Stromal cell of bone marrow (primary cell): ENCODE results near the gene TRIM71.
"Not testable (repeated sequence)": the region's sequence is repeated elsewhere in the genome, so short reads cannot be mapped to it uniquely, and the experiment has no call there.

Source experiments
- DNase-seq: peaks from one replicate; pipeline ENCODE4 v3.0.0-alpha.2; 2012; ENCODE audit warnings: low read depth

The TRIM71 gene

DNA sequence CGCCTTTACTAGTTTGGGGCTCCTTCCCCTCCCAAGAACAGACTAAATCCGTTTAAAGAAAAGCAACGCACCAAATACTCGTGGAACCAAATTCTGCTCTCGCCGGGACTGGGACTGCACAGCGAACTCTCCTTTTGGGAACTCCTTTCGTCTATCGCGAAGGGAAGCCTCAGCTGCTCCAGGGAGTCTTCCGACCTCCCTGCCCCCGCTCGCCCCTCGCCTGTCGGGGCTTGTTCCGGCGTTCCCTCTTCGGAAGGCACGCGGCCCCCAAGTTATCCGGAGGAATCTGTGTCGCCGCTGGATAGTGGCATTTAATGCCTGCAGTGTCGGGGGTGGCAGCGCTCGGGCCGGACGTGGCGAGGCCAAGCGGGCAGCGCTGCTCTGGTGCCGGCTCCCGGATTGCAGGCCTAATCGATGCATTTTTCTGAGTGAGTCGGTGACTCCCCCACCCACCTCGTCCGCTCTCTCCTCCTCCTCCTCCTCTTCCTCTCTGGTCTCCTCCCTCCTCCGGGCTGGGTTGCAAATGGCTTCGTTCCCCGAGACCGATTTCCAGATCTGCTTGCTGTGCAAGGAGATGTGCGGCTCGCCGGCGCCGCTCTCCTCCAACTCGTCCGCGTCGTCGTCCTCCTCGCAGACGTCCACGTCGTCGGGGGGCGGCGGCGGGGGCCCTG is at the start of gene TRIM71:
Gene TRIM71, plus strand, starts transcription at position 440 of the 671 bp plus-strand sequence. Its CDS starts 84 bp downstream, at position 524.
- no peak for DNase-seq

DNA sequence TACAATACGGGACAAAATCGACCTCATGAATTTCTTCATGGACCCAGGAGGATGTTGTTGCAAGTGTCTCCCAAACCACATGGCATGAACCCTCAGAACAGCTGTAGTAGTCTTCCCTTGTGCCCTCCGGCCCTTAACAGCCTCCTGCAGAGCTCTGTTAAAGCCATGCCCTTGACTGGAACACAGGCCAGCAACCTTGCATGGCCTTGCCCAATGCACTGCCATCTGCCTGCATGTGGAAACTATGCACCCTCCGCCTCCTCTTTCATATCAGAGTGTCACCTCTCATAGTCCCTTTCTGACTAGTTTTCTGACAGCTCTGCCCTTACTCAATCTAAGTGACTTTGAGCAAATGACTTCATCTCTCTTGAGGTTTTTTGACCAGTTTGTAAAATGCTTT is 39.4 kb upstream of the TRIM71 start:
- DNase-seq: no peak

DNA sequence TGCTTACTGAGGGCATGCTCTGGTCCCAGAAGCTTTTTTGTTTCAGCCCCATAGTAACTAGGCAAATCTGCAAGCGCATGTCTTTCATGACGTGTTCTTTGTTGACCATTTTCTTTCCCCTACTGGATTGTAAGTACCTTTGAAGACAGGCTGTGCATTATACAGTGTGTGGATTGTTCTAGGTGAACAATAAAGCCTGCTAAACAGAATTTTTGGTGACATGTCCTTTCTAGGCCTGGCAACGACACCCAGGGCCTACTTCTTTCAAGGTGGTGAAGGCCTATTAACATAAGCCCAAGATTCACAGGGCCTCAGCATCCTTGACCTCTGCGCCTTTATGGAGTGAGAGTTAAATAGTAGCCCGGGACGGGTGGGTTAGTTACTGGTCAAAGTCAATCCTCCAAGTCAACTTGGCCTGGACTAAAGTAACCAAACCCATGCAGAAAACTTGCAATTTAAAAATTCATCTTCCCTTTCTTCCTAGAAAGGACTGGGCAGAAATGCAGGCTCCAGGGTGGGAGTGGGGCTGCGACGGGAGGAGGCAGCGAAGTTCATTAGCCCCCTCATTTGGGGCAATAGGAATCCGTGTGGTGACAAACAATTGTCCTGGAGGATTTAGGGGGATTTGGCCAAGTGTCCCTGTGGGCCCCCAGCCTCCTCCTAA is 37.6 kb upstream of the TRIM71 start:
- no peak for DNase-seq

DNA sequence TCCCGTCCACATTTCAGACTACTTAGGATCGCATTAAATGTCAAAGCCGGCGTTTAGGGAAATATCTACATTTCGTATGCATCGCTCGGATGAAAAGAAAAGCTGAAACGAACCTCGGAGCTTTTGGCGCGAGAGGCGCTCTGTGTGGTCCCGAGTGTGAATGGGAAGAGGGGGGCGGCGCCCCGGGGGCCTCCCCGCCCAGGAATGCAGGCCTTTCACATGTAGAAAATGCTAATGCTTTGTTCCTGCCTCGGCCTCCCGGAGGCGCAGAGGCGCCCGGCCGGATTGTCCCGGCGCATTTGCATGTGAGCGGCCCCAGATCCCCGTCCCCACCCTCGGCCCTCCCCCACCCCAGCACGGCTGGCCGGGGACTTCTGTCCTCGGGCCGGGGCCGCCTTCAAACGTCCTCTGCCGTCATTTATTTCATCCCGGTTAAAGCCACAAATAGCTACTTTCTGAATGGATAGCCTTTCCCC is 37.0 kb upstream of the TRIM71 start:
- DNase-seq: no peak

DNA sequence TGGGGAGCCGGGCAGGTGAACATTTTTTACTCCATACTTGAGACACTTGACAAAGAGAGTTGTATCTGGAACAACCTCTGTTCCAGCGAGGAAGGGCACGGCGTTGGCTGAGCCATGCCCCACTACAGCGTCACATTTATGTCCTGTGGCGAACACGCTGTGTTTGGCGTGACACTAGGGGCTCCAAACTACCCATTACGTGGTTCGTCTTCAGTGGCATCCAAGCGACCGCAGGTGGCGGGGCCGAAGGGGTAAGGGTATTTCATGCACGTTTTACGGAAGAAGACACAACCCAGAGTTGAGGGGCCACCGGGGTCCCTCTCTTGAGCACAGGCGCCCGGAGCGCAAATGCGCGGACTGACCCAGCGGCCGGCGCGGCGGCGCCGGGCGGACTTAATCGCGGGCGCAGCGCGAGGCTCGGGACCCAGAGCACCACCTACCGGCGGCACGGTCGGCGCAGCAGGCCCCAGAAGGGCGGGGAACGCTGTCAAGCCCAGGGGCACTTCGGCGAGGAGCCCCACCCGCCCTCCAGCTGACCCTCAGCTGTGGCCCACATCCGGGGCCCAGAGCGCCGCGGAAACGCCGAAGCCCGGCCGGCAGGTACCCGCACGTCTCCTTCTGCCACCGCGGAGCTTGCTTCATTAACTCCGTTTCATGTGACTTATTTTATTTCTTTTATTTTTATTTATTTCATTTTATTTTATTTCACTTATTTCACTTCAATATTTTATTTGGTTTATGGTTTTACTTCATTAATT is 36.4 kb upstream of the TRIM71 start:
- DNase-seq: peak; percentile 40

DNA sequence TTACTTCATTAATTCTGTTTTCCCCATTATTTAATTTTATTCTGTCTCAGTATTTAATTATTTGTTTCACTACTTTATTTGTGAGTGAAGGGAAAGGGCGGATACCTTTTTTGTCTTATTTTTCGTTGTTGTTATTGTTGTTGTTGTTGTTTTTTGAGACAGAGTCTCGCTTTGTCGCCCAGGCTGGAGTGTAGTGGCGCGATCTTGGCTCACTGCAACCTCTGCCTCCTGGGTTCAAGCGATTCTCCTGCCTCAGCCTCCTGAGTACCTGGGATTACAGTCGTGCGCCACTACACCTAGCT is 35.9 kb upstream of the TRIM71 start:
- DNase-seq: not testable (repeated sequence)

DNA sequence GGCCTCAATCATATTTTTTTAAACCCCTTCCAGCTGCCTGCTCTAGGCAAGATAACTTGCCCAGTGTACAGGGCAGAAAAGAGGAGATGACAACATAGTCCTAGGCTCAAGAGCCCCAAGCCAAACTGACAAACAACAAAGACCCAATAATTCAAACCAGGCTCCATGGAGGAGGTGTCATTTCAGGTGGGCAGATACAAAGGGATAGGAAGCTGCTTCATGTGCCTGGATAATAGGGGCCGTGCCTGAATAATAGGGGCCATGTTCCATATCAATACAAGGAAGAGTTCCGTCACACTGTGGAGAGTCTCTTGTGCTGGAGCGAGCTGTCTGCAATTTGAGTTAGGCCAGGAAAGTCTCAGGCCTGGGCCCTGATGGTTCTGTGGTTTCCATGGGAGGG is 35.4 kb upstream of the TRIM71 start:
- DNase-seq: no peak

DNA sequence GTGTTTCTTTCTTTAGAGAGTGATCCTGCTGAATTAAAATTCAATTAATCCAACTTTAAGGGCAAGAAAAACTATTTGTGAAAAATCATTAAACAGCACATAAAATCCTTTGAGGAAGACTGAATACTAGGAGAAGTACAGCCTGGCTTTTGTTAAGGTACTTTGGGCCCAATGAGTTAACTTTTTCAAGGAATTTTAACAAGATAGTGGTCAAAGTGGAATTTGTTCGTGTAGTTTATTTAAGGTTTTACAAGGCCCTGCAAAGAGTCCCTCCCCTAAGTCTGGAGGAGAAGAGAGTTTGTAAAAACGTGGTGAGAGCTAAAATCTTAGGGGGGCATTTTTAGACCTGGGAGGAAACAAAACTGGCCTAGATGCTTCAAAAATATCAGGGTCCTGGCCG is 26.0 kb upstream of the TRIM71 start:
- DNase-seq: no peak

DNA sequence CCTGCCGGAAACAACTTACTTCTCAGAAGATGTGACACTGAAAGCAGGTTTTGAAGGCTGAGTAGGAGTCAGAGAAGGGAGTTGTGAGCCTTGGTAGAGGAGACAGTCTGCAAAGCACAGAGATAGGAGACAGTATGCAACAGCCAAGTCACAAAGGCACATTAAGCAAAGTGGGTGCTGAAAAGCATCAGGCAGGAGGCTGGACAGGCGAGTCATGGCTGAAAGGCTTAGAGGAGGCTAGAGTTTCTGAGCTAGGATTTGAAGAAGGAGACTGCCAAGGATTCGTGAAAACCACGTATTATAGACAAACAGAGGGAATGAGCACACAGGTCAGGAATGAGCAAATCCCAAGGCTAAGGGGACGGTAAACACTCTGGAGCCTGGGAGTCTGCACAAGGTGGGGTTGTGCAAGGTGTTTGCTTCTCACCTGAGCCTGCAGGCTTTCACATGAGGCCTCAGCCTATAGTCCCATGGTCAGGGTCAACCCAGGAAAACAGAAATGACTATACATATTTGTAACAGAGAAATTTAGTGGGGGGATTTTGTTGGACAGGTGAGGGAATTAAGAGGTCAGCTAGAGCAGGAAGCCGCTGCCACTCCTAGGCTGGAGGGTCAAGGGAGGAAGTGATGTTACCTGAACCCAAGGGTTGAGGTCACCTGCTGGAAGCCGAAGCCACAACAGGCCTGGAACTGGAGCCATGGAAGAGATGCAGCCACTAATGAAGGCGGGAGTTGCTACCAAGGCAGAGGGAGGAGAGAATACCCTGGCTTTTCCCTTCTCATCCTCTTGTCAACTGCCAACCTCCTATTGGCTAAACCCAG is 23.1 kb upstream of the TRIM71 start:
- no peak for DNase-seq

DNA sequence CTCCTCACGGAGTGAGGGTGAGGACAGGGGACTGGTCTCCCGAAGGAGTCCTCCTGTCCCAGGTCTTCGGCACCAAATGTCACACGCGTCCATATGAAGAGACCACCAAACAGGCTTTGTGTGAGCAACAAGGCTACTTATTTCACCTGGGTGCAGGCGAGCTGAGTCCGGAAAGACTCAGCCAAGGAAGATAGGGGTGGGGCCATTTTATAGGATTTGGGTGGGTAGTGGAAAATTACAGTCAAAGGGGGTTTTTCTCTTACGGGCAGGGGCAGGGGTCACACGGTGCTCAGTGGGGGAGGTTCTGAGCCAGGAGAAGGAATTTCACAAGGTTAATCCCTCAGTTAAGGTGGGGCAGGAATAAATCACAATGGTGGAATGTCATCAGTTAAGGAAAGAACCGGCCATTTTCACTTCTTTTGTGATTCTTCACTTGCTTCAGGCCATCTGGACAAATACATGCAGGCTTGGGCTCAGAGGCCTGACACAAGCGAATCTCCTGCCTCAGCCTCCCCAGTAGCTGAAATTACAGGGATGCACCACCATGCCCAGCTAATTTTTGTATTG is 21.3 kb upstream of the TRIM71 start:
- not testable (repeated sequence) for DNase-seq

DNA sequence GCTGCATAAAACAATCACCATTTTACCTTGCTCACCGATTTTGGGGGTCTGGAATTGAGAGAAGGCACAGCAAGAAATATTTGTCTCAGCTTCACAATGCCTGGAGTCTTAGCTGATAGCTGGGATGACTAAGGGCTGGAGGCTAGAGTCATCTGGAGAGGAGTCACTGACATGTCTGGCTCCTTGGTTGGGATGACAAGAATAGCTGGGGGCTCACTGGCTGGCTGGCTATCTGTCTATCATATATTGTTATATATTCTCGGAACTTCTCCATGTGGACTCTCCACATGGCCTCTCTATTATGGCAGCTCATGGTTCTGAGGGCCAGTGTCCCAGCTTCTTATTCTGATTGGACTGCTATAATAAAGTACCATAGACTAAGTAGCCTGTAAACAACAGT is 20.0 kb upstream of the TRIM71 start:
- DNase-seq: no peak

DNA sequence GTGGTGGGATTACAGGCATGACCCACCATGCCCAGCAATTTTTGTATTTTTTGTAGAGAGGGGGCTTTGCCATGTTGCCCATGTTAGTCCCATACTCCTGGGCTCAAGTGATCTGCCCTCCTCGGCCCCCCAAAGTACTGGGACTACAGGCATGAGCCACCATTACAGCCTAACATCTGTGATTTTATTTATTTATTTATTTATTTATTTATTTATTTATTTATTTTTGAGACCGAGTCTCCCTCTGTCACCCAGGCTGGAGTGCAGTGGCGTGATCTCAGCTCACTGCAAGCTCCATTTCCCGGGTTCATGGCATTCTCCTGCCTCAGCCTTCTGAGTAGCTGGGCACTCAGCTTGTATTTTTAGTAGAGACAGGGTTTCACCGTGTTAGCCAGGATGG is 16.4 kb upstream of the TRIM71 start:
- not testable (repeated sequence) for DNase-seq

DNA sequence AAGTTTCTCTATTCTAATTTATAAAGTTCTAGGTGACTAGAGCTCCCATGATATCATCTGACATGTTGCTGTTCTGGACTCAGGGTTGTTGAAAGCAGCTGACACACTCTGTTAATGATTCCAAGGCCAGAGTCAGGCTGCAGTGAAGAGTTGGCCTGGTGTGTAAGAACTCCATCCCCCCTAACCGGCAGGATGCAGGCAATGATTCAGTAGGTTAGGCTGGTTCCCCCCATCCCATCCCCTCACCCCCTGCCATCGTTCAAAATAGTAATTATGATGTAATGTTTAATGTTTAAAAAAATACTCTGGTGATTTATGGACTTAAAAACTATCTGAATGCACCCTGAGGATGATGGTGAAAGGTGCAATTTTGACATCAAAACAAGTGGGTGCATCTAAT is 4.6 kb upstream of the TRIM71 start:
- no peak for DNase-seq

DNA sequence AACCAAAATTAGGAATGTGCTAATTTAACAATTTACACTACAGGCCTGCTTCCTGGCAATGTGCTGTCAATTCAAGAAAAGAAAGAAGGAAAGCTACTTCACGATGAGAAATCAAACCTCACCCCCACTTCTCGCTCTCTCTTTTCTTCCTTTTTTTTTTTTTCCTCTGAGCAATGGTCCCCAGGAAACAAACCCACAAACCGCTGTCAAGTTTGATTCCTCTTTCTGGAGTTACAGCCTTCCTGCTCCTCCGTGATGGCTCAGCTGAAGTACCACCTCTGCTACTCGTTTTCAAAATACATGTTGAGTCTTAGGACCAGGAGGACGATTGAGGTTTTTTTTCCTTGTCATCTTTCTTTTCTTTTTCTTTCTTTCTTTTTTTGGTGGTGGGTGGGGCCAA is 3.4 kb upstream of the TRIM71 start:
- DNase-seq: no peak

DNA sequence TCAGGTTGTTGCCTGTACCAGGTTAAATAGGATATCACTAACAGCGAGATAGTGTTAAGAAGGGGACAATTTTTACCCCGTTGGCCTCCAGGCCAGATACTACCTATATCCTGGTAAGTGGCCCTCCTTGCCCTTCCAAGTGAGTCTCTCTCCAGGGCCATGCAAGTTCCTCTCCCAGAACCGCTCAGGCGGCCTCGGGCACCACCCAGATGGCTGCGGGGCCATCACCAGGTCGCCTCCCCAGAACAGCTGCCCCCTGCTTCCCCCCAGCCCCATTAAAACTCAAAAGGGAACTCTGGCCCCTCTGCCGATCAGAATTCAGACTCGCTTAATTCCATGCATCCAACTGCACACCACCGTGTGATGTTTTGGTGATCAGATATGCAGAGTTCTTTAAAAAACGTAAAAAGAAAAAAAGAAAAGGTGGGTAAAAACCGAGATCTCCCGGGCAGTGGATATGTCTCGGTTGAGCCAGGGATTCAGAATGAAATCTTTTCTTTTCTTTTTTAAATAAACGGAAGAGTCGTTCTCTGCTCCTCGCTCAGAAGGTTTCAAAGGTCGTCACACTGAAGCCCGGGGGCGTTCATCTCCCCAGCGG is 1.9 kb upstream of the TRIM71 start:
- DNase-seq: no peak

DNA sequence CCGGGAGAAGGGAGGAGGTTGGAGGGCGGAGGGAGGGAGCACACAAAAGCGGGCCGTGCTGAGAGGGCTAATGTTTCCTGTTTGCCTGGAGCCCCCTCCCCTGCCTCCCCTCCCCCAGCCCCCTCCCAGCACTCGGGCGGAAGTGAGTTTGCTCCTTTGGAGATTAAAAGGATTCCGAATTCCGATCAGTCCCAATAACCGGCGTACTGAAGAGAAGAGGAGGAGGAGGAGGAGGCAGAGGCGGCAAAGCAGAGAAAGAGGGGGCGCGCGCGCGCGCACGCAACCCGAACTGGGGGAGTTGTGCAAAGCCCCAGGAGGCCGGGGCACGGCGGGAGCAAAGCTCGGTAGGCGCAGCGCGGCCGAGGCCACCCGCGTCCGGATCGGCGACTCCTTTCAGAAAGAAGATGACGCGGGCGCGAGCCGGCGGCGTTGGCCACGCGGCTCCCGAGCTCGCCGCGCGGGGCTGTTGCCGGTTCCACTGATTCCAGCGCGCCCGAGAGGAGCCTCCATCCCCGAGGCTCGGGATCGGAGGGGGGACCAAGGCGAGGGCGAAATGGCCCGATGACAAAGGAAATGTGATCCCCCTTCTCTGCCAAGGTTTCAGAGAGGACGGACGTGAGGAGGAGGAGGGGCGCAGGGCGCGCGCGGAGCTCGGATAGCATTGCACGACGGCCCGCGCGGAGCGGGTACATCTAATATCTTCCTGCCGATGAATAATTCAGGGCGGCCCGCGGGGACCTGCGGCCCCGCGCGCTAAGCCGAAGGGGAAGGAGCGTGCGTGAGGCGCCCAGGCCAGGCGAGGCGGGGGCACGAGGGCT is 1.1 kb upstream of the TRIM71 start:
- no peak for DNase-seq

DNA sequence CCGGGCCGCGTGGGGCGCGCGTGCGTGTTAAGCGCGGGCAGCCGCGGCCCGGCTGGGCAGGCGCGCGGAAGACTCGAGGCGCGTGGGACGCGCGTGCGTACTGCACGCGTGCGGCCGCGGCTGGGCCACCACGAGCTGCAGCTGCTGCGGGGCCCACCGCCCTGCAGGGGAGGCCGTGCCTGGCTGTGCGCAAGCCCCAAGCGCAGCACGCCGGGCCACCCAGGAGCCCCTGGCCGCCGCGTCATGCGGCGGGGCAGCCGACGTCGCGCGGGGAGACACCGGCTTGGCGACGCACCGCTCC is 590 bp upstream of the TRIM71 start:
- no peak for DNase-seq

DNA sequence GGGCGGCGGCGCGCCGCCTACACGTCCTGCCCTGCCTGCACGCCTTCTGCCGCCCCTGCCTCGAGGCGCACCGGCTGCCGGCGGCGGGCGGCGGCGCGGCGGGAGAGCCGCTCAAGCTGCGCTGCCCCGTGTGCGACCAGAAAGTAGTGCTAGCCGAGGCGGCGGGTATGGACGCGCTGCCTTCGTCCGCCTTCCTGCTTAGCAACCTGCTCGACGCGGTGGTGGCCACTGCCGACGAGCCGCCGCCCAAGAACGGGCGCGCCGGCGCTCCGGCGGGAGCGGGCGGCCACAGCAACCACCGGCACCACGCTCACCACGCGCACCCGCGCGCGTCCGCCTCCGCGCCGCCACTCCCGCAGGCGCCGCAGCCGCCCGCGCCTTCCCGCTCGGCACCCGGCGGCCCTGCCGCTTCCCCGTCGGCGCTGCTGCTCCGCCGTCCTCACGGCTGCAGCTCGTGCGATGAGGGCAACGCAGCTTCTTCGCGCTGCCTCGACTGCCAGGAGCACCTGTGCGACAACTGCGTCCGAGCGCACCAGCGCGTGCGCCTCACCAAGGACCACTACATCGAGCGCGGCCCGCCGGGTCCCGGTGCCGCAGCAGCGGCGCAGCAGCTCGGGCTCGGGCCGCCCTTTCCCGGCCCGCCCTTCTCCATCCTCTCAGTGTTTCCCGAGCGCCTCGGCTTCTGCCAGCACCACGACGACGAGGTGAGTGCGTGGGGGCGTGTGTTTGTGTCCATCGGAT is 602 bp downstream of the TRIM71 start:
- no peak for DNase-seq

DNA sequence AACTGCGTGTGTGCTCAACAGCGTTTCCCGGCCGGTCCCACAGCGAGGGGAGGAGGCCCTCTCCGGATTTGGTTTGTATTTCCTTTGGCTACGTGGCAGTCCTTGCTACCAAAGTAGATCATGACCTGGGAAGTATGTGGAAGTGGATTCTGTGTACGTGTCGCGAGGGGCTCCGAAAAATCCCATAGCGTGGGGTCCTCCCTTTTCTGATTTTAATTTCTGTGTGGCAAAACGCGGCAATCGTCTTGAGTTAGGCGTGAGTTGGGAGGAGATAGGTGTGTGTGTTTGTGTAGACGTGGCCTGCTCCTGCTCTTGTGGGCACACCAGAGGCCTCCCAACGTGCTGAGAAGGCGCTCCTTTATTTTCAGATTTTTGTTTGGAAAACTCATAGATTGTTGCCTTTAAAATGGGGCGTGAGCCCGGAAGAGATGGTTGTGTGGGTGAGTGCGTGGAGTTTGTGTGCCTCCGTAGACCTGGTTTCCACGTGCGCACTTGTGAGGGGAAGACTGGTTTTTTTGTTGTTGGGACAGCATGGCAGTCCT is 1.2 kb downstream of the TRIM71 start:
- DNase-seq: no peak
